SIG-M5 treated with dmso at 0.1 percent for 504 hours (cell line): ENCODE measurements around the gene TMEM170A.
A peak's percentile ranks its signal among the peaks of the same experiment; 100 is the strongest.

Experiments used
- DNase-seq: peaks from one replicate; lab custom pipeline; 2025; ENCODE audit not compliant: unreplicated experiment; lab: John Stamatoyannopoulos, UW

TMEM170A gene

GRCh38 chr16:75406943-75407342 is 57.5 kb downstream of the TMEM170A start:
- no peak for DNase-seq

GRCh38 chr16:75402821-75403475 is 61.5 kb downstream of the TMEM170A start:
- DNase-seq = peak; percentile 40

GRCh38 chr16:75402159-75402820 is 62.2 kb downstream of the TMEM170A start:
- no peak for DNase-seq

- DNase-seq = no peak
These were observed 62.8 kb downstream of the TMEM170A start for GRCh38 chr16:75401691-75402090.

GRCh38 chr16:75398333-75398732 is 66.2 kb downstream of the TMEM170A start:
- DNase-seq = no peak

GRCh38 chr16:75394941-75395340 is 69.5 kb downstream of the TMEM170A start:
- no peak for DNase-seq
